NCI-H345 treated with DMSO at 0.1 percent for 48 hours (cell line): ENCODE measurements around the gene CDH12.
"Not testable (repeated sequence)": the region's sequence is repeated elsewhere in the genome, so short reads cannot be mapped to it uniquely, and the experiment has no call there.

Experiments used
- DNase-seq: peaks from one replicate; lab custom pipeline; 2025; ENCODE audit not compliant: unreplicated experiment; lab: John Stamatoyannopoulos, UW

The CDH12 gene

GRCh38 chr5:22577006-22577405, 276.1 kb downstream of the CDH12 start:
- no peak for DNase-seq

GRCh38 chr5:22572941-22573340, 280.2 kb downstream of the CDH12 start:
- no peak for DNase-seq

GRCh38 chr5:22567983-22568382, 285.2 kb downstream of the CDH12 start:
- DNase-seq, result no peak

- no peak for DNase-seq
These were observed 293.0 kb downstream of the CDH12 start for GRCh38 chr5:22560147-22560546.

GRCh38 chr5:22557251-22557650, 295.9 kb downstream of the CDH12 start:
- no peak for DNase-seq

GRCh38 chr5:22554475-22554874, 298.7 kb downstream of the CDH12 start:
- no peak for DNase-seq

- no peak for DNase-seq
These were observed 303.1 kb downstream of the CDH12 start for GRCh38 chr5:22549876-22550671.

GRCh38 chr5:22542340-22542739, 310.8 kb downstream of the CDH12 start:
- peak; percentile 39 for DNase-seq

- DNase-seq, result peak; percentile 99
These were observed 312.1 kb downstream of the CDH12 start for GRCh38 chr5:22541037-22541436.

GRCh38 chr5:22539762-22540161, 313.4 kb downstream of the CDH12 start:
- no peak for DNase-seq

- no peak for DNase-seq
These were observed 321.2 kb downstream of the CDH12 start for GRCh38 chr5:22531986-22532385.

- no peak for DNase-seq
These were observed 331.6 kb downstream of the CDH12 start for GRCh38 chr5:22521521-22521920.

- DNase-seq, result not testable (repeated sequence)
These were observed 336.6 kb downstream of the CDH12 start for GRCh38 chr5:22516497-22516896.

- no peak for DNase-seq
These were observed 338.9 kb downstream of the CDH12 start for GRCh38 chr5:22514231-22514630.

GRCh38 chr5:22505891-22506290, 347.3 kb downstream of the CDH12 start:
- no peak for DNase-seq

GRCh38 chr5:22504411-22504810, 348.7 kb downstream of the CDH12 start:
- no peak for DNase-seq

- DNase-seq, result no peak
These were observed 352.6 kb downstream of the CDH12 start for GRCh38 chr5:22500556-22500955.

GRCh38 chr5:22496666-22497065, 356.5 kb downstream of the CDH12 start:
- no peak for DNase-seq

- DNase-seq, result no peak
These were observed 358.0 kb downstream of the CDH12 start for GRCh38 chr5:22495016-22495720.

- DNase-seq, result no peak
These were observed 364.7 kb downstream of the CDH12 start for GRCh38 chr5:22488427-22488826.

GRCh38 chr5:22480305-22480704, 372.8 kb downstream of the CDH12 start:
- no peak for DNase-seq

GRCh38 chr5:22473886-22474285, 379.3 kb downstream of the CDH12 start:
- no peak for DNase-seq
